Fibroblast of peridontal ligament (primary cell): ENCODE data around the gene NFATC1.

Experiments
- DNase-seq: peaks from one replicate; pipeline ENCODE4 v3.0.0-alpha.2; 2010; ENCODE audit errors: extremely low read depth

The NFATC1 gene

DNA sequence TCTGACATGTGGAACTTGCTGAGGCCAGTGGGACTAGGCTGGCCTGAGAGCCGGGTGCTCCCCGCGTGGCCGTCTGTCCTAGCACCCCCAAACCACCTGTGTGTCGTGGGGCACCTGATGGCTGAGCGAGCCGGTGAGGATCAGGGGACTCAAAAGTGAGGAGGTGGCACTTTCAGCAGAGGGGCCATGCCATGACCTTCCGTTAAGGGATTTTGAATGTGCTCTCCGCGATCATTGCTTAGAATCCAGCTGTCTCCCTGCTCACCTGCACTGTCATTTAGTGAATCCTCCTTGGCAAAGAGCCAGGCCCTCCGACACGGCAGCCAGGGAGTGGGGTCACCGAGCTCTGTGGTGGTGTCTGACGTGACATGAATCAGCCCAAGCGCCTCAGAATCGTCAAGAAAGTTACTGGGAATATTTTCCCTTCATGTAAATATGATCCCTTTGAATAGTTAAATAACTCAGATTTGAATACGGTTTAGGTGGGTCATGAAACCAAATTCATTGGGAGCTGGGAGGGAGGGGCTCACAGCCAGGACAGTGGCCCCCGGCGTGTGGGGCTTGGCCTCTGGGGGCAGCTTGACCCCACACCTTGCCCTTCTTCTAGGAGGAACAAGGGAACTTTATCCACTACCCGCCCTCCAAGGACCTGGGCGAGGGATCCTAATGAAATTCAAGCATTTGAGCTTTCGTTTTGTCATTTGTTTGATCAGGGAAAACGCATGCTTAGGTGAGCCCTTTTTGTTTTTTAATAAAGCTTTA, 9.5 kb downstream of the NFATC1 start:
- no peak for DNase-seq

DNA sequence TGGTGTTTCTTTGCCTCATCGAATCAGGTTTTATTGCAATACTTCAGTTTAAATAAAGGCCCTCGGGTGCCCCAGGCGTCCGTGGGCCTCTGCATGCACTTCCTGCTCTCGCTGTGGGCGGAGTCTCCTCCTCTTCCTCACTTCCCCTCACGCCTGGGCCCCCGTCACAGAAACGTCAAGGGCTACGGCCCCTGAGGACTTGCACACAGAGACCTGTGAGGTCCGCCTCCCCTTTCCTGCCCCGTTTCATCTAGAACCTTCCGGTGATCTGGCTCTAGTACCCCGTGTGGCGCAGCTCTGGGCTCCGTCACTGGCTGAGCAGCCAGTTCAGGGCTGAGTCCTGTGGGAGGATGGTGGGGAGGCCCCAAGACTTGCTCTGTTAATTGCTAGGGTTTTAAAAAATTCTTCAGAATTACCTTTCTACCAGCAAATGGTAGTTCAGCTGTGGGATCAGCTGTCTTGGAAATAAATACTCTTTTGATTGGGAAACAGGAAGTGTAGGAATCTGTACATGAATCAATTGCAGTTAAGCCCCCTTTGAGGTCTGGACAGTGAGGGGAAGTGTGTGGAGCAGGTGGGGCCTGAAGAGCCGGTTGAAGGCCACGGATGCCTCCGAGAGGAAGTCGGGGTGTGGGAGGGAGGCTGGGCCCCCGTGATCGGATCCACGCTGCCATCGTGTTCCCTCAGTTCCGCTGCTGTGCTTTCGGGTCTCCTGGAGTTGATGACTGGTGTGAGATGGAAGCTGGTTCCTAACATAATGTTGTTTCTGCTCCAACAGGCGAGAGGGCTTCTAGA, 10.2 kb downstream of the NFATC1 start:
- no peak for DNase-seq

DNA sequence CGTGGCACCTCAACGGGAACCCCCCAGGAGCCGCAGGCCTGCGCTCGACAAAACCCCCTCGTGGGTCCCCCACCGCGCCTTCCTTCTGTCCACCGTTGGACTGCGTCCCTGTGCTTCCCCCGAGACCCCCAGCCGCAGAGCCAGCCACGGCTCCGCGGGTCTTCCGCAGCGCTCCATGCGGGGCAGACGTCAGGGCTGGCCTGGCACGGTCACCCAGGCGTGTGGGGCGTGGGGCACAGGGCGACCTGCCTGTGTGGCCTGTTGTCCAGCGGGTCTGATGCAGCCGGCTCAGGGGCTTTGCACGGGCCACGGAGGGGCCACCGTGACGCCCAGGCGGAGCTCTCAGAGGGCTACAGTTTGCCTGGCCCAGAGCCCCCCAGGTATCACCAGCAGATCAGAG, 11.0 kb downstream of the NFATC1 start:
- DNase-seq, result no peak

DNA sequence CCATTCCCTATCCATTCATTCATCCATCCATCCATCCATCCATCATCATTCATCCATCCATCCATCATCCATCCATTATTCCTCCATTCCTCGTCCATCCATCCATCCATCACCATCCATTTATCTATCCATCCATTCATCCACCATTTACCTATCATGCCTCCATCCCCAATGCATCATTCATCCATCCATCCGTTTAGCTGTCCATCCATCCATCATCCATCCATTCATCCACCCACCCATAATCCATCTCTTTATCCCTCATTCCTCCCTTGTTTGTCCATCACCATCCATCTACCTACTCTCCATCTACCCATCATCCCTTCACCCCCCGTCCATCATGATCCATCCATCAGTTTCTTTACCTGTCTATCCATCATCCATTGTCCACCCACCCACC, 13.6 kb downstream of the NFATC1 start:
- DNase-seq, result no peak

DNA sequence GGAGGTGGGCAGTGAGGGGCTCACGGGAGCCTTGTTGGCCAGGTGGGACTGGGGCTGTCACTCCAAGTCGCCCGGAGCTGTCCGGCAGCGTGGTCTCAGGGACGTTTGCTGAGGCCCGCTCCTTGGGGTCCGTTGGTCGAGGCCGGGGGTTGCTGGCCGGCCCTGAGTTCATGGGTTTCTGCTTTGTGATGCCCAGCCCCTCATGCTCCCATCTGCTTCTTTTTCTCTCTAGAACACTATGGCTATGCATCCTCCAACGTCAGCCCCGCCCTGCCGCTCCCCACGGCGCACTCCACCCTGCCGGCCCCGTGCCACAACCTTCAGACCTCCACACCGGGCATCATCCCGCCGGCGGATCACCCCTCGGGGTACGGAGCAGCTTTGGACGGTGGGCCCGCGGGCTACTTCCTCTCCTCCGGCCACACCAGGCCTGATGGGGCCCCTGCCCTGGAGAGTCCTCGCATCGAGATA, 14.5 kb downstream of the NFATC1 start:
- DNase-seq, result no peak

DNA sequence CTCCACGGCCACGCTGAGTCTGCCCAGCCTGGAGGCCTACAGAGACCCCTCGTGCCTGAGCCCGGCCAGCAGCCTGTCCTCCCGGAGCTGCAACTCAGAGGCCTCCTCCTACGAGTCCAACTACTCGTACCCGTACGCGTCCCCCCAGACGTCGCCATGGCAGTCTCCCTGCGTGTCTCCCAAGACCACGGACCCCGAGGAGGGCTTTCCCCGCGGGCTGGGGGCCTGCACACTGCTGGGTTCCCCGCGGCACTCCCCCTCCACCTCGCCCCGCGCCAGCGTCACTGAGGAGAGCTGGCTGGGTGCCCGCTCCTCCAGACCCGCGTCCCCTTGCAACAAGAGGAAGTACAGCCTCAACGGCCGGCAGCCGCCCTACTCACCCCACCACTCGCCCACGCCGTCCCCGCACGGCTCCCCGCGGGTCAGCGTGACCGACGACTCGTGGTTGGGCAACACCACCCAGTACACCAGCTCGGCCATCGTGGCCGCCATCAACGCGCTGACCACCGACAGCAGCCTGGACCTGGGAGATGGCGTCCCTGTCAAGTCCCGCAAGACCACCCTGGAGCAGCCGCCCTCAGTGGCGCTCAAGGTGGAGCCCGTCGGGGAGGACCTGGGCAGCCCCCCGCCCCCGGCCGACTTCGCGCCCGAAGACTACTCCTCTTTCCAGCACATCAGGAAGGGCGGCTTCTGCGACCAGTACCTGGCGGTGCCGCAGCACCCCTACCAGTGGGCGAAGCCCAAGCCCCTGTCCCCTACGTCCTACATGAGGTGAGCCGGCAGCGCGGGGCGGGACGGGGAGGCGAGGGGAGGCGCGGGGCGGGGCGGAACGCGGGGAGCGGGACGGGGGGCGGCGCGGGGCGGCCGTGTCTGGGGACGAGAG, 15.2 kb downstream of the NFATC1 start:
- no peak for DNase-seq

DNA sequence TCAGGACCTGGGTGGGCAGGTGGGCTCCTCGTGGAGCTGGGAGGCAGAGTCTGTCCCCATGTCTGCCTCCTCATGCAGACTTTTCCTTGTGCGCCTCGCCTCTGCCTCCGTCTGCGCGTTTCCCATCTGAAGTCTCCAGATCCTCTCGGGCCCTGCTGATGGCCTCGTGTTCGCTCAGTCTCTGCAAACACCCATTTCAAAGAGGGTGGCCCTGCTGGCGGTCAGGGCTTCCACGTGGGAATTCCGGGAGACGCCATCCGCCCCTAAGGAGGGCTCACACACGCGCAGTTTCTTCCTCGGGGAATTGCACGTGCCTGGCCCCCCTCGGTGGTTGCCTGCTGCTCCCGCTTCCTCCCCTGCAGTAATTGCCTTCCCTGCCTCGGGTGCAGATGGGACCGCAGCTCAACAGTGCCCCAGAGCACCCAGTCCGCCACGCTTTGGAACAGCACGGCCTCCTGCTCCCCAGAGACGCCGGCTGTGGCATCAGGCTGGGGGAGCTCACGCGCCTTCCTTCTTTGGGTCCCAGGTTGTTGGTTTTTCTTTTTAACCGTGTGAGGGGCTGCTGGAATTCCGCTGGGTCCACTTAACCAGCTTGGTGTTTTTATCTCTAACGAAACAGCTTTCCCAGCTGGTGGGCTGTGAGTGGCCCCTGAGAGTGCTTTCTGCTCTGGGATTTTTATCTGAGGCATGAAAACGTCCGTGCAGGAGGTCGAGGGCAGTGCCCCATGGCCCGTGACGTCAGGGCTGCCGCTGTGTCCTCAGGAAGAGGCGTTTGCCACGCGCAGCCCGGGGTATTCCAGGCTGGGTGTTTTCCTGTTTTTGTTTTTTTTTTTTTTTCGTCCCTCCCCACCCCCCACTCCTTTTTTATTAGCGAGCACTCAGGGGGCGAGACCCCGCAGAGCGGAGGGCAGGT, 16.1 kb downstream of the NFATC1 start:
- DNase-seq, result no peak

DNA sequence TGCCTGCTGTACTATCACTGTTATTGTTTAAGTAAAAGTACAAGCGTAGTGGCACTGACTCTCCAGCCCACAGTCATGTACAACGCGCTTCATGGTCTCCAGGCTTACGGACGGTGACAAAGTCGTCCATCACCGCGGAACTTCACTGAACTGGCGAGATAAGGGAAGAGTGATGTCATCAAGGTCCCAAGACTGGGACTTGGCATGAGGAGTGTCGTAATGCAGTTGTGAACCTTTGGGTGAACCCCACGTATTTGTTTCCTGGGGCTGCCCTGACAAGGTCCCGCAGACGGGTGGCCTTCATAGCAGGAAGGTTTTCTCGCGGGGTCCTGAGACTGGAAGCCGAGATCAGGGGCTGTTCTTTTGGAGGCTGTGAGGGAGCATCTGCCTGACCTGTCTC, 17.3 kb downstream of the NFATC1 start:
- no peak for DNase-seq

DNA sequence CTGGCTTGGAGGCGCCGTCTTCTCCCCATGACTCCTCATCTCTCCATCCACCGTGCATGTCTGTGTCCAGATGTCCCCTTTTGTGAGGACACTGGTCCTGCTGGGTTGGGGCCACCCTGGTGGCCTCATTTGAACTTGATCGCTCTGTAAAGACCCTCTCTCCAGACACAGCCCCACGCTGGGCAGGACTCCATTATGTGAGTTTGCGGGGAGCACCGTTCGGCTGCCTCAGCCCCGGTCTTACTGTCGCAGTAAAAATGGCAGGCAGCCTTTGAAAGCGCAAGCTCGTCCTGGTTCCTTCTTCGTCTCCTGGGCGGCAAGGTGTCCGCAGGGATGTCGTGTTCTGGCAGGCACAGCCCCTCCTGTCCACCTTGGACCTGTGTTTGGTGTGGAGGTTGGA, 17.7 kb downstream of the NFATC1 start:
- DNase-seq, result no peak

DNA sequence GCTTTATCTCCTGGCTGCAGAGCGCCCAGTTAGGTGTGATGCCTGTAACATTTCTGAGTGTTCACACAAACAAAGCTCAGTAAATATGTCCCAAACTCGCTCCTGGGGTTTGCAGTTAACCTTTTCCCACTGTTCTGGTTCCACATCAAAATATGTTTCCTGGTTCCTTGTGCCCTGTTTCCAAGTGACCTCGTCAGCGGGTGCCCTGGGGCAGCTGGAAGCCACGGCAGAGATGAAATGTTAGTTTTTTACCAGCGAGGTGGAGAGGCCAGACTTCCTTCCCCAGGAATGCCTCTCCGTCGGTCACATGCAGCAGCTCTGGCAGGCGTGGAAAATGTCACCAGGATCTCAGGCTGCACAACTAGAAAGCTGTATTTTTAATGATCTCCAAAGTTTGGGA, 18.2 kb downstream of the NFATC1 start:
- no peak for DNase-seq

DNA sequence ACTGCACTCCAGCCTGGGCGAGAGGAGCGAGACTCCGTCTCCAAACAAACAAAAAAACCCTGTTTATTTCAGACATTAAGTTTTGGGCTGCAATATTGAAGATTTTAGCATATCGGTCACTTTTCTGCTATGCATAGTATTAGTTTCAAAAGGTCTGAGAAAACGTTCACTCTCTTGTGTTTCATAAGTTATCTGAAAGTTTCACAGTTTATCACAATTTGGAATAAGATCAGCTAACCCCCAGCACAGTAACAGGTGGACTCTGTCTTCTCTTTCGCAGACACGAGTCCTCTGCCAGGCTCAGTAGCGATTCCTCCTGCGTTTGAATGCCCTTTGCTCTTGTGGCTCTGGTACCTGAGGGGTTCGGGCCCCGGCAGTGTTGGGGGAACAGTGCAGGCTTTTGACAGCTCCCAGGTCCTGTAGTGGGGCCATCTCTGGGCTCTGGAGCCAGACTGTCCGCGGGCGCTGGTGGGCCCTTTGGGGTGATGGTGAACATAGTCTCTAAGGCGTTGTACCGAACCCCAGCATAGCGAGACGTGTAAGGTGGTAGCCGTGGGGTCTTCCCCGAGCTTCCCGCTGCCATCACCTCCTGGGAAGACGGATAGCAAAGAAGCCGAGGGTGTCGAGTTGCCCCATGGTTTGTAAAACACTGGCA, 20.4 kb downstream of the NFATC1 start:
- DNase-seq, result no peak

DNA sequence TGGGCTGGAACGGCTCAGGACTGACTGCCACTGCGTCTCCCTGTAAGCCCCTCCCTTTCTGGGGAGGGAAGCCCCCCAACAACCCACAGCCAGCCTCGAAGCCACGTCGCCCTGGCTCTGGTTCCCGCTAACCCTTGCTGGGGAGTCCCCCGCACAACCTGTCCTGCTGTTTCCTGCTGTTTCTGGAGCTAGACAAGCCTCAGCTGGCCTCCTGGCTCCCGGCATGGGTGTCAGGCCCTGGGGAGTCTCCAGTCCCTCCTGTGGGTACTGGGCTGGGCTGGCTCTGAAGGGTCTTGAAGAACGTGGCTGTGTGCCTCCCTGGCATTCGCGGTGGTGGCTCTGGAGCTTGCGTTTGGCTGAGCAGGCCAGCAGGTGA, 20.9 kb downstream of the NFATC1 start:
- no peak for DNase-seq

DNA sequence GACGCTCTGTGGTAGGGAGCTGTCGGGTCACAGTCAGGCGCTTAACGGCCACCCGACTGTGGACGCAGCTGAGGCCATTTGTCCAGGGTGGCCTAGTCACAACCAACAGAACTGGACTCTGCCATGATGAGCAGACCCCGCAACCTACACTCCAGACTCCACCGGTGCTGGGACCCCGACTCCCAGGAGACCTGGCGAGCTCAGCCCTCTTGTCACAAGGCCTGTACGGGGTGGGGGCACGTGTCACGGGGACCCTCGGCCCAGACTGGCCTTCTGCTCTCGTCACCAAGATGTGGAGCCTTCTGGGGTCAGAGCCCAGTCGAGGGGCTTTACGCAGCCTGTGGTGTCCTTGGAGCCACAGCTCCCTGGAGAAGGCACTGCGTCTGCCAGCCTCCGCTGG, 22.5 kb downstream of the NFATC1 start:
- DNase-seq, result no peak

DNA sequence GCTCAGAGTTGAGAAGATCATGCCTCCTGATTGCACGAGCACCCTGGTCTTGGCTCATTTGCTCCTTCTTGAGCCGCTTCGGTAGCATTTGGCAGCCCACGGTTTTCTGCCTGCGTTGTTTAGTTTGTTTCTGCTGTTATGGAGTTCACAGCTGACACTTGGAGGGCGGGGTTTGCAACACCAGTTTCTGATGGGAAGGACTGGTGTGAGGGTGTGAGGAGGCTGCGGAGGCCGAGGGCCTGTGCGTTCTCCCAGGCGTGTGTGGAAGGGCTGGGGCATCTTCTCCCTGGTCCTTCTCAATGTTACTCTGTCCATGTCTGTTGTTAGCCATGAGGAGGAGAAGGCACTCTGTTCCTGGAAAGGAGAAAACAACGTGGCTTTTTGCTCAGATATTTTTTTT, 22.9 kb downstream of the NFATC1 start:
- DNase-seq, result no peak

DNA sequence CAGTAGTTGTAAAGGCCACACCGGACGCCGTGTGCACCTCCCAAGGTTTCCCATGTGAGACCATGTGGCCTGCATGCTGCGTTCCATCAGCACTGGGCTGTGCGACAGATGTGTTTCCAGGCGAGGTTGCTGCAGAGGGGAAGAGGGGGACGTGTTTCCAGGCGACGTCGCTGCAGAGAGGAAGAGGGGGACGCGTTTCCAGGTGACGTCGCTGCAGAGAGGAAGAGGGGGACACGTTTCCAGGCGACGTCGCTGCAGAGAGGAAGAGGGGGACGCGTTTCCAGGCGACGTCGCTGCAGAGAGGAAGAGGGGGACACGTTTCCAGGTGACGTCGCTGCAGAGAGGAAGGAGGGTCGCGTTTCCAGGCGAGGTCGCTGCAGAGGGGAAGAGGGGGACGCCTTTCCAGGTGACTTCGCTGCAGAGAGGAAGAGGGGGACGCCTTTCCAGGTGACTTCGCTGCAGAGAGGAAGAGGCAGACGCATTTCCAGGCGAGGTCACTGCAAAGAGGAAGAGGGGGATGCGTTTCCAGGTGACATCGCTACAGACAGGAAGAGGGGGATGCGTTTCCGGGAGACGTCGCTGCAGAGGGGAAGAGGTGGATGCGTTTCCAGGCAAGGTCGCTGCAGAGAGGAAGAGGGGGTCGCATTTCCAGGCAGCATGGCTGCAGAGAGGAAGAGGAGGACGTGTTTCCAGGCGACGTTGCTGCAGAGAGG, 24.5 kb downstream of the NFATC1 start:
- no peak for DNase-seq

DNA sequence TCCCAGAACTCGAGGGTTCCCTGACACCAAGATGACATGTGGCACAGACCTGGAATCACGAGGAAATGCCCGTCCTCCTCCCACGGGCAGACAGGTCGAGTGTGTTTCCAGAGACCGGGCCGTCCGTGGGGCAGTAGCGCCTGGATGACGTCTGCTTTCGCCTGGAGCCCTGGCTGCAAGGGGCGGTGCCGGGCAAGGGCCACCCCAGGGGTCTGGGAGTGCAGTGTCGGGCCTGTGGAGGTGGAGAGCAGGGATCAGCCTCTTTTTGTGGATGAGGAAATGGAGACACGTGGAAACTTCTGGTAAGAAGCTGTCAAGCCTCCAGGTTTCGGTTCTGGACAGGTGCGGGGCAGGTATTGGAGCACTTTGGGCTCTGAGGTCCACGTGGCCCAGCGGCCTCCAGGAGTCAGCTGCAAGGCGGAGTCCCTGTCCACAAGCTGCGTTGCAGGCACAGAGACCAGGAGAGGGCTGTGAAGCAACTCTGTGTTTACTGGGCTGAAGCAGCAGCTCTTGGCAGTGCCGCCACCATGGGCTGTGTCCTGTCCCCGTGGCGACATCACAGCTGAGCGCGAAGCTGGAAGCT, 25.6 kb downstream of the NFATC1 start:
- DNase-seq, result no peak

DNA sequence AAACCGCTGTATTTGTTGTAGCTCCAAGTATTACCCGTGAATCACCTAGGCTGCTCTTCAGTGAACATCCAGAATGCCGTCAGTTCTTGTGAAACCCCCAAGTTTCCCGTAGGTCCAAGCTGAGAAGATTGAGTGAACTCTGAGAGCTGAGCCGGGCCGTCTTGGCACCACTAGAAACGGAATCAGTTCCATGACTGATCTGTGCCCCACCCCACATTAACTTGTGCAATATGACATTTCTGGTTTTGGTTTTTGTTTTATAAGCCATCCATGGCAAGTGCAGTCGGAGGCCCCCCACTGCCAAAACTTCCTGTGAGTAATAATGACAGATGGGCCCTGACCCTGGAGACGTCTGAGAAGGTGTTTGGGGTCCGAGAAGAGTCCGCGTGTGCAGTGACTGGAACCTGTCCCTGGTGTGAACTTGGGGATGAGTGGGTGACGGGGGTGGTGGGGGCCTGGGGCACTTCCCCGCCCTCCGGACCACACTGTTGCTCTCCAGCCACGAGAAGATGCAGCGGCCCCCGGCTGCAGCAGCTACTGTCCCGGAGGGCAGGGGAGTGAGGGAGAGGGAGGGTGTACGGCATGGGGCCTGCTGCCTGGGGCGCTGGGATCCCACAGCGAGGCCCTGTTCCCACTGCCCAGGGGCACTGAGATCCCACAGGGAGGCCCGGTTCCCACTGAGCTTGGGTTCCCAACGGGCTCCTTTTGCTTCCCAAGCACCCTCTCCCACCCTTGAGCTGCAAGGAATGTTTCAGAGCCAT, 26.5 kb downstream of the NFATC1 start:
- no peak for DNase-seq

DNA sequence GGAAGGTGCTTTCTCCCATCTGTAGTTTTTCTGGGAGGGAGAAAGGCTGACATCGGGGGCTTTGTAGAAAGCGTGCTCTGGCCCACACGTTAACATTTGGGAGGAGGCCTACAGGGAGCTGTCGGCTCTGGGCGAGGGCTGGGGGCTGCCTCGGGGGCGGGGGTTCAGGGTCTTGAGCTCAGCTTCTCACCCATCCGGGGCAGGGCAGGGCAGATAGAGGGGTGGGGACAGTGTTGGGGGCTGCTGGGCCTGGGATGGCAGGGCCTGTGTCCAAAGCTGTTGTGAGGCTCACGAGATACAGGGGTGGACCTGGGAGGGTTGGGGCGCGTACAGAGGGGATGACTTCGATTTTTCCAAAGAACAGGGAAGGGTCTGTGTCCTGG, 27.0 kb downstream of the NFATC1 start:
- DNase-seq, result no peak
